ENCODE measurements around the gene CYTIP. TPM values are rescaled to one million over a fixed set of nuclear protein-coding genes. Genes with fewer than 3 reads are reported as not detected.
"Not testable (repeated sequence)": the region's sequence is repeated elsewhere in the genome, so short reads cannot be mapped to it uniquely, and the experiment has no call there.

The CYTIP gene
- polyA plus RNA-seq, 3 donors: 1.3 to 8.1 (median 4.7) TPM

- WGBS, 3 donors: 78 to 88% (median 83%) methylated on average over 15 of the region's 15 CpGs
- not testable (repeated sequence) for H3K27ac ChIP-seq (ENCODE audit: low read depth, low read length)
Observed at GRCh38 chr2:157402801-157403485, 40.9 kb downstream of the CYTIP start.

GRCh38 chr2:157395811-157396210 is 48.1 kb downstream of the CYTIP start:
- WGBS, 3 donors: 39 to 79% (median 75%) methylated on average over 3 of the region's 3 CpGs
- H3K27ac ChIP-seq (ENCODE audit: low read depth, low read length): no peak overlapping the region

GRCh38 chr2:157394928-157395327 is 49.0 kb downstream of the CYTIP start:
- no peak overlapping the region for H3K27ac ChIP-seq (ENCODE audit: low read depth, low read length)
- WGBS, 3 donors: 64 to 87% (median 66%) methylated on average over 1 of the region's 1 CpG

GRCh38 chr2:157393348-157393747 is 50.5 kb downstream of the CYTIP start:
- 65 to 82% (median 76%) methylated on average over 3 of the region's 3 CpGs for WGBS, 3 donors
- no peak overlapping the region for H3K27ac ChIP-seq (ENCODE audit: low read depth, low read length)

- 81 to 85% (median 84%) methylated on average over 2 of the region's 2 CpGs for WGBS, 3 donors
- H3K27ac ChIP-seq (ENCODE audit: low read depth, low read length): no peak overlapping the region
Observed at GRCh38 chr2:157388827-157389226, 55.1 kb downstream of the CYTIP start.

GRCh38 chr2:157386747-157387146 is 57.1 kb downstream of the CYTIP start:
- WGBS, 3 donors: 60 to 74% (median 67%) methylated on average over 1 of the region's 1 CpG
- H3K27ac ChIP-seq (ENCODE audit: low read depth, low read length): no peak overlapping the region

- 48 to 85% (median 80%) methylated on average over 1 of the region's 1 CpG for WGBS, 3 donors
- H3K27ac ChIP-seq (ENCODE audit: low read depth, low read length): no peak overlapping the region
Observed at GRCh38 chr2:157386247-157386646, 57.6 kb downstream of the CYTIP start.

- H3K27ac ChIP-seq (ENCODE audit: low read depth, low read length): no peak overlapping the region
- WGBS, 3 donors: 75 to 90% (median 83%) methylated on average over 2 of the region's 2 CpGs
Observed at GRCh38 chr2:157377861-157378260, 66.0 kb downstream of the CYTIP start.

- whole genome bisulfite sequencing, 3 donors: 37 to 57% (median 44%) methylated on average over 3 of the region's 3 CpGs
- H3K27ac ChIP-seq (ENCODE audit: low read depth, low read length): no peak overlapping the region
Observed at GRCh38 chr2:157376041-157376440, 67.8 kb downstream of the CYTIP start.

- no peak overlapping the region for H3K27ac ChIP-seq (ENCODE audit: low read depth, low read length)
- WGBS, 3 donors: 85 to 94% (median 94%) methylated on average over 1 of the region's 1 CpG
Observed at GRCh38 chr2:157375384-157375783, 68.5 kb downstream of the CYTIP start.

- WGBS, 3 donors: 93 to 95% (median 94%) methylated on average over 12 to 15 of the region's 25 CpGs
- not testable (repeated sequence) for H3K27ac ChIP-seq (ENCODE audit: low read depth, low read length)
Observed at GRCh38 chr2:157368508-157368907, 75.4 kb downstream of the CYTIP start.

GRCh38 chr2:157367704-157368103 is 76.2 kb downstream of the CYTIP start:
- WGBS, 3 donors: 45 to 49% (median 45%) methylated on average over 1 of the region's 1 CpG
- H3K27ac ChIP-seq (ENCODE audit: low read depth, low read length): no peak overlapping the region

Other genes with a start within 250 kb of the CYTIP start
- under 1 TPM in 2 of 3 donors, not detected in 1; 0.01 to 0.31 TPM for gene GALNT5, start 186.4 kb downstream of the CYTIP start, polyA plus RNA-seq
- under 1 TPM in 2 of 3 donors, not detected in 1; 0.05 to 0.15 TPM for gene ERMN, start 118.3 kb downstream of the CYTIP start, polyA plus RNA-seq
- gene ACVR1C, start 184.8 kb upstream of the CYTIP start, polyA plus RNA-seq: 10 to 100 TPM in 2 of 3 donors, 1 to 10 TPM in 1; 1.8 to 52.4 (median 12.7) TPM

All from adipose tissue (tissue), 3 donors.